Heart left ventricle (tissue), 13 donors: ENCODE measurements around the gene ADCY1.

Source experiments
- CTCF ChIP-seq, 12 donors: fragments of 200-600 bp; sonication (generic) in 4 of 12; IDR thresholded peaks; one replicate each; pipeline versions ENCODE4 v1.5.0 to v1.8.0; 2018 to 2022; ENCODE audit warnings: antibody characterized with exemption in 12 of 12, mild to moderate bottlenecking in 5 of 12
- POLR2A ChIP-seq, 2 donors: fragments of 450-650 bp; IDR thresholded peaks; one replicate each; pipeline ENCODE4 v1.6.1; 2017; ENCODE audit warnings: antibody characterized with exemption in 2 of 2, mild to moderate bottlenecking in 2 of 2, moderate library complexity in 2 of 2
- donor health status: ischemic (EF 13 %, LVEDD 7.1; RV severe dilation, severe dysfunction).
- donor health status: DM: no; HTN: yes; CAD: no.
- donor health status: DM: no; HTN: no; CAD: no.
- donor health status: ischemic (EF 25% LVEDD 6.9; RV normal size, moderate dysfunction).
- donor health status: ischemic (EF 25% LVEDD 5.7; RV mildly dilated, moderate dysfunction).
- donor health status: ischemic (EF 35%, LVEDD 5.7; RV mildly dilated, moderate dysfunction).
- donor health status: nonischemic (EF 11% LVEDD 7.7; RV severe dilation, severe dysfunction).
- donor health status: DM: yes; HTN: yes; CAD: no.
- donor health status: PGD.
- donor health status: ischemic (EF 29% LVEDD 5.4; RV normal size, mild dysfunction).
- donor health status: nonischemic (EF 23%, LVEDD 6.1; RV moderate dilation, normal function).

GRCh38 chr7:45712057-45712689 is 138.0 kb downstream of the ADCY1 start:
- no peak for TF ChIP-seq CTCF (IDR thresholded peaks at IDR 0.05)
- no peak for TF ChIP-seq POLR2A (IDR thresholded peaks at IDR 0.05)
